Suprapubic skin (tissue), 4 donors: ENCODE results near the gene HELZ. TPM values are rescaled to one million over a fixed set of nuclear protein-coding genes. Genes with fewer than 3 reads are reported as not detected.
"Not testable (repeated sequence)": the region's sequence is repeated elsewhere in the genome, so short reads cannot be mapped to it uniquely, and the experiment has no call there.

Experiments
- DNase-seq, 2 donors: peaks; one replicate each; pipeline ENCODE4 v3.0.0-alpha.2; 2019; ENCODE audit warnings: low spot score in 2 of 2
- H3K27ac ChIP-seq: fragments of 200-600 bp; sonication (generic); one replicate; pipeline ENCODE4 v1.5.1; 2019
- H3K27me3 ChIP-seq: fragments of 200-600 bp; sonication (generic); one replicate; pipeline ENCODE4 v1.5.1; 2019
- H3K36me3 ChIP-seq: fragments of 200-600 bp; sonication (generic); one replicate; pipeline ENCODE4 v1.5.1; 2019
- H3K4me1 ChIP-seq: fragments of 200-600 bp; sonication (generic); one replicate; pipeline ENCODE4 v1.5.1; 2019
- H3K4me3 ChIP-seq: fragments of 200-600 bp; sonication (generic); one replicate; pipeline ENCODE4 v1.5.1; 2019; ENCODE audit warnings: mild to moderate bottlenecking
- H3K9me3 ChIP-seq: fragments of 200-600 bp; sonication (generic); one replicate; pipeline ENCODE4 v1.5.1; 2019
- EP300 ChIP-seq: sonication (generic); formaldehyde crosslinking; IDR thresholded peaks from one replicate; pipeline ENCODE4 v1.6.1; 2017; ENCODE audit warnings: antibody characterized with exemption
- POLR2A ChIP-seq, 2 donors: fragments of 450-650 bp; IDR thresholded peaks; one replicate each; pipeline ENCODE4 v1.6.1; 2017; ENCODE audit warnings: antibody characterized with exemption in 2 of 2, mild to moderate bottlenecking in 2 of 2, moderate library complexity in 2 of 2
- POLR2AphosphoS5 ChIP-seq, 3 donors: sonication (generic); formaldehyde crosslinking; IDR thresholded peaks; one replicate each; pipeline ENCODE4 v1.6.1; 2017; ENCODE audit warnings: antibody characterized with exemption in 3 of 3
- WGBS: methylation state at CpG from one replicate; pipeline ENCODE4 v1.1.5; 2018; 5-methylcytosine and 5-hydroxymethylcytosine counted together
- total RNA-seq, 4 donors: library from RNA; depleted of rRNA; stranded (reverse); fragments of >200 nt; gene quantifications; one replicate each; pipeline ENCODE4 v1.1.0, GENCODE V29; 2016
- TF ChIP-seq, protein P1 (sequence below), 2 donors: fragments of 200-600 bp in 1 of 2; fragments of 450-650 bp in 1 of 2; sonication (generic) in 1 of 2; IDR thresholded peaks; one replicate each; pipeline ENCODE4 v1.5.1; 2016 to 2019; ENCODE audit warnings: antibody characterized with exemption in 2 of 2, mild to moderate bottlenecking in 1 of 2, moderate library complexity in 1 of 2

Gene HELZ
- total RNA-seq, 4 donors from 2014 or later, result 30.9 to 88.5 (median 36.7) TPM

DNA sequence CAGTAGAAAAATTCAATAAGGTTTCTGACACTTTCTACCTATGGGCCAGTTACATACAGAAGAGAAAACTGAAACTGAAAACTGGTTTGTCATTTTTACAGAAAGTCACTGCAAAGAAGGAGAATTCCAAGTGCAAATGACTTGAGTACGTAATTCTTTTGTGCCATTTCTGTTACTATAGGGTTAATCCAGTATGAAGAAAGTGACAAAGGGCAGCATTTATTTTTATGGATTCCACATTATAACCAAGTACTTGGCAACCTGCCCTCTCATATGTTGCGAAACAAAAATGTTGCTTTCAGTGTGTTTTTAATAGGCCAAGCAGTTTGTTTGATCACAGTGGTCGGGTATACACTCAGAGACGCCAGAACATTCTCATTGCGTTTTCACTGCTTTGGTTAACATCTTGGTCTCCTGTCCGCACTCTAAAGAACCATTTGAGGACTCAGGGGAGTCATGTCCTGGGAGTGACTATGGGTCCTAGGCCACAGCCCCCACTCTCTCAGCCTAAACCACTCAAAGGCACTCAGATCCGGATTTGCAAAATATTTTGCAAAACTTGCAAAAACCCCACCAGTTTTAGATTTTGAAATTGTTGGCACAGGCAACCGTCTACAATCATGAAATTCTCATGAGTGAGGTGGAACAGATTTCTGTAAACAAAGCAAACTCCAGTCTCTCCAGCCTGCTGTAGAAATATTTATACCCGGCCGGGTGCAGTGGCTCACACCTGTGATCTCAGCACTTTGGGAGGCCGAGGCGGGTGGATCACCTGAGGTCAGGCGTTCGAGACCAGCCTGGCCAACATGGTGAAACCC, 15.4 kb upstream of the HELZ start:
- 58% methylated on average over 14 of the region's 14 CpGs for WGBS
- TF ChIP-seq POLR2AphosphoS5 (IDR thresholded peaks at IDR 0.05), result peak in 1 of 3 donors; percentile 17
- no peak for TF ChIP-seq EP300
- TF ChIP-seq POLR2A (IDR thresholded peaks at IDR 0.05), result no peak
- TF ChIP-seq, protein P1, sequence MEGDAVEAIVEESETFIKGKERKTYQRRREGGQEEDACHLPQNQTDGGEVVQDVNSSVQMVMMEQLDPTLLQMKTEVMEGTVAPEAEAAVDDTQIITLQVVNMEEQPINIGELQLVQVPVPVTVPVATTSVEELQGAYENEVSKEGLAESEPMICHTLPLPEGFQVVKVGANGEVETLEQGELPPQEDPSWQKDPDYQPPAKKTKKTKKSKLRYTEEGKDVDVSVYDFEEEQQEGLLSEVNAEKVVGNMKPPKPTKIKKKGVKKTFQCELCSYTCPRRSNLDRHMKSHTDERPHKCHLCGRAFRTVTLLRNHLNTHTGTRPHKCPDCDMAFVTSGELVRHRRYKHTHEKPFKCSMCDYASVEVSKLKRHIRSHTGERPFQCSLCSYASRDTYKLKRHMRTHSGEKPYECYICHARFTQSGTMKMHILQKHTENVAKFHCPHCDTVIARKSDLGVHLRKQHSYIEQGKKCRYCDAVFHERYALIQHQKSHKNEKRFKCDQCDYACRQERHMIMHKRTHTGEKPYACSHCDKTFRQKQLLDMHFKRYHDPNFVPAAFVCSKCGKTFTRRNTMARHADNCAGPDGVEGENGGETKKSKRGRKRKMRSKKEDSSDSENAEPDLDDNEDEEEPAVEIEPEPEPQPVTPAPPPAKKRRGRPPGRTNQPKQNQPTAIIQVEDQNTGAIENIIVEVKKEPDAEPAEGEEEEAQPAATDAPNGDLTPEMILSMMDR (IDR thresholded peaks at IDR 0.05), result no peak
- H3K27me3 ChIP-seq, result no peaks in the 10 kb centered on the region
- H3K4me3 ChIP-seq, result peak overlapping the region; percentile 9
- H3K9me3 ChIP-seq, result no peaks in the 10 kb centered on the region
- H3K27ac ChIP-seq, result peak overlapping the region; percentile 48
- H3K36me3 ChIP-seq, result no peaks in the 10 kb centered on the region
- H3K4me1 ChIP-seq, result peaks cover 14% of the 10 kb centered on the region
- DNase-seq, result peak in 1 of 2 donors; percentile 65

DNA sequence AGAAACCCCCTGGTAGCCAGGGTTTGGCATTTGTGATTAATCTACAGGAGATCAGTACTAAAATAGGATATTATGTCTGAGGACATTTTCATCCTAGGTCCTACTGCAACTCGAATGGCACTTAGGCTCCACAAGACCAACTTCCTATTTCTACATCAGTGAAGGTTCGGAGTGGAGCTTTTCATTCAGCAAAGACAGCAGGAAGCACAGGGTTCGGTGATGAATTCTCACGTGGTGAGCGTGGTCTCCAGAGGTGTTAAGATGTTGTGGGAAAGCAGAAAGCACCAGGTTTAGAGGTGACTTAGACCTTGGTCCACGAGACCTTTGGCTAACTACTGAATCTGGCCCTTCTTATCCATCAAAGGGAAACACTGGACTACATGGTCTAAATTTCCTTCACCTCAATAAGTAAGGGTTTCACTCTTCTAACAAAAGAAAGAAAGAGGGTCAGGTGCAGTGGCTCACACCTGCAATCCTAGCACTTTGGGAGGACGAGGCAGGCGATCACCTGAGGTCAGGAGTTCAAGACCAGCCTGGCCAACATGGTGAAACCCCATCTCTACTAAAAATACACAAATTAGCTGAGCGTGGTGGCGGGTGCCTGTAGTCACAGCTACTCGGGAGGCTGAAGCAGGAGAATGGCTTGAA, 13.9 kb upstream of the HELZ start:
- no peaks in the 10 kb centered on the region for H3K27me3 ChIP-seq
- no peaks in the 10 kb centered on the region for H3K36me3 ChIP-seq
- TF ChIP-seq, protein P1 (IDR thresholded peaks at IDR 0.05), result no peak
- no peak for TF ChIP-seq EP300
- no peak for TF ChIP-seq POLR2AphosphoS5 (IDR thresholded peaks at IDR 0.05)
- no peak for TF ChIP-seq POLR2A (IDR thresholded peaks at IDR 0.05)
- no peak overlapping the region for H3K4me3 ChIP-seq
- H3K4me1 ChIP-seq, result peaks cover 14% of the 10 kb centered on the region
- peak in 1 of 2 donors; percentile 54 for DNase-seq
- no peaks in the 10 kb centered on the region for H3K9me3 ChIP-seq
- no peak overlapping the region for H3K27ac ChIP-seq
- 89% methylated on average over 11 of the region's 11 CpGs for WGBS

DNA sequence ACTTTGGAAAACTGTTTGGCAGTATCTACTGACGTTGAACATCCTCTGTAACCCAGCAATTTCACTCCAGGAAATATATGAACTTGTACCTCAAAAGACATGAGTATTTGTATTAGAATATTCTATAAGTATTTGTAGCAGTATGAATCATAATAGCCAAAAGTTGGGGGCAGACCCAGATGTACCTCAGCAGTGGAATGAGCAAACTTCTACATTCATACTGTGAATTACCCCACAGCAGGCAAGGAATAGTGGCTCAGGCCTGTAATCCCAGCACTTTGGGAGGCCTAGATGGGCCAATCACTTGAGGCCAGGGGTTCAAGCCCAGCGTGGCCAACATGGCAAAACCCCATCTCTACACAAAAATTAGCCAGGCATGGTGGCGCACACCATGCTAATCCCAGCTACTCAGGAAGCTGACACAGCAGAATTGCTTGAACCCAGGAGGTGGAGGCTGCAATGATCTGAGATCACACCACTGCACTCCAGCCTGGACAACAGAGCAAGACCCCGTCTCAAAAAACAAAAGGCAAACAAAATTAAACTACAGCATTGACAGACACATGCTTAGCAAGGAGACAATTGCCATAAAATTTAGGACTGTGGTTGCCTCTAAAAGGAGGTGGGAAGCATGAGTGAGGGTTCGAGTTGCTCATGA, 11.2 kb upstream of the HELZ start:
- no peak for TF ChIP-seq POLR2AphosphoS5 (IDR thresholded peaks at IDR 0.05)
- no peak for TF ChIP-seq POLR2A (IDR thresholded peaks at IDR 0.05)
- TF ChIP-seq, protein P1 (IDR thresholded peaks at IDR 0.05), result no peak
- TF ChIP-seq EP300, result no peak
- Histone ChIP-seq H3K36me3 (no peaks in the 10 kb centered on the region), H3K4me1 (peaks cover 14% of the 10 kb centered on the region), H3K9me3 (no peaks in the 10 kb centered on the region), H3K4me3 (no peak overlapping the region), H3K27ac (no peak overlapping the region), H3K27me3 (no peaks in the 10 kb centered on the region)
- DNase-seq, result no peak
- 97% methylated on average over 4 of the region's 5 CpGs for WGBS

DNA sequence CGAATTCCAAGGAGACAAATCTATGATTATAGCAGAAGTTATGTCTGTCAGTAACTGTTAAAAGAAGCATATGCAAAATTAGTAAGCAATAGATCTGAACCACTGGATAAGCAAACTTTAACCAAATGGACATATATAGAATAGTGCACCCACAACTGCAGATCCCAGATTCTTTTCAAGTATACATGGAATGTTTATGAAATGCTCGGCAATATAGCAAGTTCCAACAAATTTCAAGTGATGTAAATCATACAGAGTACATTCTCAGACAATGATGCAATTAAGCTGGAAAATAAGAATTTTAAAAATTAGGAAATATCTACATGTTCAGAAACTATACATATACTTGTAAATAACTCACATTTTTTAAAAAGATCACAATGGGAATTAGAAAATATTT, 8.4 kb upstream of the HELZ start:
- Histone ChIP-seq H3K9me3 (no peaks in the 10 kb centered on the region), H3K4me3 (no peak overlapping the region), H3K36me3 (no peaks in the 10 kb centered on the region), H3K27ac (no peak overlapping the region), H3K4me1 (peaks cover 6% of the 10 kb centered on the region), H3K27me3 (no peaks in the 10 kb centered on the region)
- DNase-seq, result no peak
- WGBS, result 43% methylated on average over 2 of the region's 2 CpGs
- no peak for TF ChIP-seq POLR2AphosphoS5 (IDR thresholded peaks at IDR 0.05)
- TF ChIP-seq, protein P1 (IDR thresholded peaks at IDR 0.05), result no peak
- TF ChIP-seq POLR2A (IDR thresholded peaks at IDR 0.05), result no peak

DNA sequence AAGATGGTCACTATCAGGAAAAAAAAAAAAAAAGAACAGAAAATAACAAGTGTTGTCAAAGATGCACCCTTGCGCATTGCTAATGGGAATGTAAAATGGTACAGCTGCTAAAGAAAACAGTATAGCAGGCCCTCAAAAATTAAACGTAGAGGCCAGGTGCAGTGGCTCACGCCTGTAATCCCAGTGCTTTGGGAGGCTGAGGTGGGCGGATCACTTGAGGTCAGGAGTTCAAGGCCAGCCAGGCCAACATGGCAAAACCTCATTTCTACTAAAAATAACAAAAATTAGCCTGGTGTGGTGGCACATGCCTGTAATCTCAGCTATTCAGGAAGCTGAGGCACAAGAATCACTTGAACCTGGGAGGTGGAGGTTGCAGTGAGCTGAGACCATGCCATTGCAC, 6.6 kb upstream of the HELZ start:
- H3K27me3 ChIP-seq, H3K36me3 ChIP-seq, H3K27ac ChIP-seq, H3K9me3 ChIP-seq, H3K4me1 ChIP-seq, H3K4me3 ChIP-seq, DNase-seq: not testable (repeated sequence)
- 84% methylated on average over 4 of the region's 4 CpGs for WGBS
